Left lung (tissue), 10 donors: ENCODE measurements around the gene CUTC. TPM values are rescaled to one million over a fixed set of nuclear protein-coding genes. Genes with fewer than 3 reads are reported as not detected.
"Not testable (repeated sequence)": the region's sequence is repeated elsewhere in the genome, so short reads cannot be mapped to it uniquely, and the experiment has no call there.

Source experiments
- ATAC-seq: fragments of 200-7000 bp; cut with Tn5 transposase; one replicate; pipeline ENCODE4 v1.9.1; 2020; ENCODE audit warnings: moderate library complexity
- DNase-seq, 4 donors: peaks; one replicate each; pipeline ENCODE4 v3.0.0-alpha.2; 2013 to 2020
- H3K27ac ChIP-seq, 2 donors: fragments of 200-600 bp; sonication (generic) in 1 of 2; one replicate each; pipeline versions ENCODE4 v1.5.0 to v1.8.0; 2020 to 2021
- H3K27me3 ChIP-seq, 2 donors: fragments of 200-600 bp; sonication (generic) in 1 of 2; one replicate each; pipeline versions ENCODE4 v1.5.0 to v1.8.0; 2020 to 2021
- H3K36me3 ChIP-seq, 2 donors: fragments of 200-600 bp; sonication (generic) in 1 of 2; one replicate each; pipeline versions ENCODE4 v1.5.0 to v1.8.0; 2020 to 2021
- H3K4me1 ChIP-seq, 2 donors: fragments of 200-600 bp; one replicate each; pipeline ENCODE4 v1.8.0; 2021
- H3K4me3 ChIP-seq, 2 donors: fragments of 200-600 bp; sonication (generic) in 1 of 2; one replicate each; pipeline versions ENCODE4 v1.5.0 to v1.8.0; 2020 to 2021; ENCODE audit warnings: mild to moderate bottlenecking in 1 of 2
- H3K9me3 ChIP-seq, 2 donors: fragments of 200-600 bp; sonication (generic) in 1 of 2; one replicate each; pipeline versions ENCODE4 v1.5.0 to v1.8.0; 2020 to 2021
- CTCF ChIP-seq, 2 donors: fragments of 200-600 bp; sonication (generic) in 1 of 2; IDR thresholded peaks; one replicate each; pipeline versions ENCODE4 v1.5.0 to v1.8.0; 2021; ENCODE audit warnings: antibody characterized with exemption in 2 of 2
- intact Hi-C, 2 donors: fragments of 100-400 bp; cut with DNase I; formaldehyde crosslinking; loops; one replicate each; pipeline versions ENCODE4 v1.11.2 to v1.14.2; 2022
- polyA plus RNA-seq, 6 donors: library from polyadenylated mRNA; unstranded; fragments of 120-200 nt; gene quantifications; one replicate each; pipeline ENCODE4 v1.2.1, GENCODE V29; 2013; ENCODE audit not compliant: insufficient read length in 6 of 6
- total RNA-seq, 2 donors: library from RNA; stranded (reverse); fragmentation: NEBNext Ultra II Directional; extraction: Animal tissue kit (Norgen Biotek cat#: 25700); gene quantifications; one replicate each; pipeline ENCODE4 v1.2.1, GENCODE V29; 2021
- donor health status: DM: no; HTN: yes; CAD: no.
- donor health status: DM: no; HTN: no; CAD: no.

Gene CUTC
- total and polyA plus RNA-seq, 8 donors: 12.3 to 28.4 (median 22.4) TPM

GRCh38 chr10:99742254-99742653 is 10.2 kb downstream of the CUTC start:
- no peak for TF ChIP-seq CTCF (IDR thresholded peaks at IDR 0.05)
- ATAC-seq: no peak
- Histone ChIP-seq H3K36me3 (peaks cover 0 to 98% of the 10 kb centered on the region in 2 donors), H3K27me3 (no peaks in the 10 kb centered on the region), H3K27ac (no peak overlapping the region), H3K9me3 (peaks cover 0 to 16% of the 10 kb centered on the region in 2 donors), H3K4me3 (no peak overlapping the region), H3K4me1 (no peaks in the 10 kb centered on the region)
- DNase-seq: no peak
- intact Hi-C loops: no loop called here

- Histone ChIP-seq H3K9me3 (peaks cover 0 to 16% of the 10 kb centered on the region in 2 donors), H3K4me3 (no peak overlapping the region), H3K36me3 (peaks cover 0 to 98% of the 10 kb centered on the region in 2 donors), H3K27me3 (no peaks in the 10 kb centered on the region), H3K4me1 (no peaks in the 10 kb centered on the region), H3K27ac (no peak overlapping the region)
- no peak for DNase-seq
- no peak for TF ChIP-seq CTCF (IDR thresholded peaks at IDR 0.05)
- ATAC-seq: no peak
- intact Hi-C loops: no loop called here
These were observed 10.7 kb downstream of the CUTC start for GRCh38 chr10:99742701-99743100.

GRCh38 chr10:99743841-99744240 is 11.8 kb downstream of the CUTC start:
- DNase-seq: no peak
- H3K27me3 ChIP-seq: no peaks in the 10 kb centered on the region
- no peak for TF ChIP-seq CTCF (IDR thresholded peaks at IDR 0.05)
- intact Hi-C loops: no loop called here
- H3K27ac ChIP-seq: no peak overlapping the region
- no peaks in the 10 kb centered on the region for H3K4me1 ChIP-seq
- H3K36me3 ChIP-seq: peaks cover 0 to 100% of the 10 kb centered on the region in 2 donors
- no peak overlapping the region for H3K4me3 ChIP-seq
- H3K9me3 ChIP-seq: peaks cover 0 to 16% of the 10 kb centered on the region in 2 donors
- no peak for ATAC-seq

- H3K4me1 ChIP-seq, ATAC-seq, H3K27me3 ChIP-seq, DNase-seq, H3K4me3 ChIP-seq, H3K9me3 ChIP-seq, H3K27ac ChIP-seq, intact Hi-C loops: not testable (repeated sequence)
- H3K36me3 ChIP-seq: peaks cover 0 to 100% of the 10 kb centered on the region in 2 donors
These were observed 14.1 kb downstream of the CUTC start for GRCh38 chr10:99746166-99746565.

- H3K4me3 ChIP-seq: no peak overlapping the region
- H3K27ac ChIP-seq: no peak overlapping the region
- TF ChIP-seq CTCF (IDR thresholded peaks at IDR 0.05): no peak
- intact Hi-C loops: no loop called here
- H3K36me3 ChIP-seq: peaks cover 0 to 99% of the 10 kb centered on the region in 2 donors
- H3K4me1 ChIP-seq: no peaks in the 10 kb centered on the region
- ATAC-seq (no peak), DNase-seq (no peak)
- no peaks in the 10 kb centered on the region for H3K27me3 ChIP-seq
- no peaks in the 10 kb centered on the region for H3K9me3 ChIP-seq
These were observed 16.9 kb downstream of the CUTC start for GRCh38 chr10:99748823-99749451.

- H3K4me1 ChIP-seq: no peaks in the 10 kb centered on the region
- no peak for TF ChIP-seq CTCF (IDR thresholded peaks at IDR 0.05)
- no peak overlapping the region for H3K4me3 ChIP-seq
- H3K36me3 ChIP-seq: peaks cover 0 to 99% of the 10 kb centered on the region in 2 donors
- ATAC-seq: no peak
- H3K9me3 ChIP-seq: no peaks in the 10 kb centered on the region
- H3K27ac ChIP-seq: no peak overlapping the region
- no peak for DNase-seq
- intact Hi-C loops: no loop called here
- no peaks in the 10 kb centered on the region for H3K27me3 ChIP-seq
These were observed 18.6 kb downstream of the CUTC start for GRCh38 chr10:99750641-99751040.
